HCEC 1CT (cell line): ENCODE data around the gene TNIK.
"Not testable (repeated sequence)": the region's sequence is repeated elsewhere in the genome, so short reads cannot be mapped to it uniquely, and the experiment has no call there.

ENCODE experiments used
- DNase-seq: peaks from one replicate; pipeline ENCODE4 v3.0.0-alpha.2; 2017

The TNIK gene

GRCh38 chr3:171155122-171155700, 305.0 kb downstream of the TNIK start:
- DNase-seq, result no peak

GRCh38 chr3:171150945-171151344, 309.3 kb downstream of the TNIK start:
- no peak for DNase-seq

DNA sequence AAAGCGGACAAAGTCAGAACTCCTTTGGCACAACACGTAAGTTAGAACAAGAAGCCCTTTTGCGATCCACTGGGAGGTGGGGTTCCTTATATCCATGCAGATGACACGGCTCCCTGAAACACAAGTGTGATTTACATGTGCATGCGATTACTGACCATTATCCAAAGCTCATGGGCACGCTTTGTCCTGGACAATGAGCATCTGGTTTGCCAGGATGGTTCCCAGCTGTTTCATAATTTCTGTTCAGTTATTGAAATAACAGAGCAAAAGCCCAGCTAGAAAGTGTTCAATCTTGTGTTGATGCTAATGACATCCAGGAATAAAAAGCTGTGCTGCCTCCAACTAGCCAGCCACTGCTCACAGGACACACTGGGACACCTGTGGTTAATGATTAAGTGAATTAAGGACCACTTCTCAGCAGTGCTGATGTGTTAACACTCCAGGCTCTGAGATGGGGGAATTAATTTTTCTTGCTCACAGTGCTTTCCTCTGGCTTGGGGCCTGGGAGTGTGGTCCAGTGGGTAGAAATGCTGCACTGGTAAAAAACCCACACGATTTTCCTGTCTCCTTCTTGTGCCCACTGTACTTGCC, 310.6 kb downstream of the TNIK start:
- DNase-seq, result no peak

GRCh38 chr3:171145798-171146197, 314.4 kb downstream of the TNIK start:
- no peak for DNase-seq

DNA sequence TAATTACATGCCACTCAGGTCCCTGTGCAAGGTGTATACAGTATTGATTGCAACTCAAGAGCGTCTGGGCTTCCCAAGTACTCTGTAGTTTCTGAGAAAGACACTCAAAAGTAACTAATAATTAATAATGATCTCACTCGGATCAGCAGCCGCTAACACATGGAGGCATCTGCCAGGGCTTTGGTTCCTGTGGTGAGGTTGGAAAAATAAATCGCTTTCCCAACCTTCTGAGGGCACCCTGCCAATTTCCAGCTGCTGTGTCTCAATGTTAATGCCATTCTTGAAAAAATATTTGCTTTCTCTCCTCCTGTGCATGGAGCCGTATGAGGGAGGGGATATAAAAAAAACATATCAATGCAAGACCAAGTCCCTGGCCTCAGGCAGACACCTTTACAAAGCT, 317.2 kb downstream of the TNIK start:
- no peak for DNase-seq

DNA sequence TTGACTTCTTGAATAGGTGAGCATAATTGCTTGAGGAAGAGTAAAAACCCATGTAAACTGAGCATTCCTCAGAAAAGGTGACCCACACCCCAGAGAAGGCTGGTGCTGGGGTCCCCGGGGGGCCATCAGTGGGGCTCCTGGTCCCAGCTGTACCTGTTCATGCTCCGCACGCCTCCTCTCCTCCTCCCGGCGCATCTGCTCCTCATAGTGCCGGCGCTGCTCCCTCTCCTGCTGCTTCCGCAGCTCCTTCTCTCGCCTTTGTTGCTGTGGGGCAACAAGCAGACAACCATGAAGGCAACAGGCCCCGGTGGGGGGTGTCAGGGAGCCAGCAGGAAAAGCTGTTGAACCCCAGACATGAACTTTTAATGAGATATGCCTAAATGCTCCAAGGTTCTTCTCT, 320.0 kb downstream of the TNIK start:
- no peak for DNase-seq

DNA sequence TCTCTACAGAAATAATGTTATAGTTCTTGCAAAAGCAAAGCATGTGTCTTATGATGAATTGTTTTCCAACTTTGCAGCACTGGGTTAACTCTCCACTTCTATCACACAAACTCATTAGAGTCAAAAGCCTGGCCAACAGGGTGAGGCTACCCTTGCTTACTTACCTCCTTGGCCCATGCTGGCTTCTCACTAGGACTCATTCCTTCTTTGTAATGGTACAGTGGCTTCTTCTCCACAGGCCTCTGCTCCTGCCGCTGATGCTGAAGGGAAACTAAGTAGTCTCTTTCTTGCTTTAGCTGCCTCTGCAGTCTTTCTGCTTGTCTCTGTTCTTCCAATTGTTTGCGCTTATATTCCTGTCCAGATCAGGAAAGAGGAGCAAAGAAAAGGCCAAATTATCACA, 322.2 kb downstream of the TNIK start:
- no peak for DNase-seq

DNA sequence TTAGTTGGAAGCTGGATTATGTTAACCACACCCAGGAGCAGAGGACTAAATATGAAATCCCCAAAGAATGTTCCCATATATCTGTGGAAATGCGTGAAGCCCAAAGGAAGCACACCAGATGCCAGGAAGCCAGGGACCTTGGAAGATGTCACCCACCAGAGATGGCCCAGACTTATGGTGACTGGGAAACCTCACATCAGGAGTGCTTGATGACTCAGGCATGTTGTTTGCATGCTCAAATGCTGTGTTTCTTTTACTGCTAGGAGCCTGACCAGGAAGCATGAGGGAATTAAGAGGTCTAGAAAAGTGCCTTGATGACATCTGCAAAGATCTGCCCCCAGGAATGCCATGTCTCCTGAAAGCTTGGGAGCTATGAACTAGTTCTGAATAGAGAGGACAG, 324.7 kb downstream of the TNIK start:
- peak; percentile 45 for DNase-seq

DNA sequence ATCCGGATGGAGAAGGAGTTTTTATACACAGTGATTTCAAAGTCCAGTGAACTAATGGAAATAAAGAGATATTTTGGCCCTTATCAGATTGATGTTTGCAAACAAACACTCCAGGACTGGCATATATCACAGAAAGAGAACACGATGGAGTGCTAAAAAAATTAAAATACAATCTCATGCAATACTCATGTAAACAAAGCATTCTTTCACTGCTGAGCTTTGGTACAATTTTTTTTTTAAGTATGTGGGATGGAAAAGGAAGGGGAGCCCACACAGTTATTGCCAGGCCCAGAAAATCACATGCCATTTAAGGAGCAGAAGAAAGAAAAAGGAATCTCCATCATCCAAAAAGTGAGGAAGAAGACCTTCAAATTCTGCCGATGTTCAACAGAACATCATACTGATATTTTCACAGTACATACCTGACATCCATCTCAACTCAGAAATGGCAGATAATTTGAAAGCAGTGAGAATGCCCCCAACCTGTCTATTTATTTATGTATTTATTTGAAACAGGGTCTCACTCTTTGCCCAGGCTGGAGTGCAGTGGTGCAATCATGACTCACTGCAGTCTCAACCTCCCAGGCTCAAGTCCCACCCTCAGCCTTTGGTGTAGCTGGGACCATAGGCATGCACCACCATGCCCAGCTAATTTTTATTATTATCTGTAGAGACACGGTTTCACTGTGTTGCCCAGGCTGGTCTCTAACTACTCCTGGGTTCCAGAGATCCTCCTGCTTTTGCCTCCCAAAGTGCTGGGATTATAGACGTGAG, 326.2 kb downstream of the TNIK start:
- peak; percentile 17 for DNase-seq

DNA sequence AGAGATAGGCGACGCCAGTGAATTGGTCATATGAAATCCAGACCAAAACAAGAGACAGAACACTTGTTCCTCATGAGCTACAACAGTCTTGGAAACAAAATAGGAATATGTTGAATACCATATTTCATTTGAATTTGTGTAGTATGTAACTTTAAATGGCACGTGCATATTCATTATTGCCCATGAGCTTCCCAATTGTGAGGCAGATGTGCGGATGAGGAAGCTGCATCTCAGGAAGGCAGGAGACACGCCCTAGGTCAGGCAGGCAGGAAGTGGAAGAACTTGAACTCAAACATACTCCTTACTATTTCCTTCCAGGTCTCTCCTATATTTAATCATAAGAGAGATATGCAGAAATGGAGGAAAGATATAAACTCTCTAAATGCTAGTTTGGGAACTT, 326.9 kb downstream of the TNIK start:
- DNase-seq, result peak; percentile 18

GRCh38 chr3:171132873-171133272, 327.3 kb downstream of the TNIK start:
- DNase-seq, result peak; percentile 94

DNA sequence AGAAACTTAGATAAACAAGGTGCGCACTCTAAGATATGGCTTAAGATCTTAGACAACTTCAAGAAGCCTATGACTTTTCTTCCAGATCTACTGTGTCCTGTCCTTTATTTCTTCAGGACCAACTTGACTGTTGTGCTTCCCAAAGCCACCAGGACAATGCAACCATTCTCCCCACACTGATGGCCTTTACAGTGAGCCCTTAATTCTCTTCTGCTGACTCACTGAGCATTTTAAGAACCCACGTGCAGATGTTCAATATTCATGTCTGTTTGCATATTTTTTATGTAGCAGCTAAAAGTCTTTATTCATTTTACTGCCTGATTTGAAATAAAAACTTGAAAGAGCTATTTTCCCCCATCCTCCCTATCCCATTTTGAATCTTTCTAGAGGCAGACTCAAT, 330.4 kb downstream of the TNIK start:
- DNase-seq, result peak; percentile 73

- DNase-seq, result no peak
Measured at GRCh38 chr3:171127611-171128010, 332.6 kb downstream of the TNIK start.

DNA sequence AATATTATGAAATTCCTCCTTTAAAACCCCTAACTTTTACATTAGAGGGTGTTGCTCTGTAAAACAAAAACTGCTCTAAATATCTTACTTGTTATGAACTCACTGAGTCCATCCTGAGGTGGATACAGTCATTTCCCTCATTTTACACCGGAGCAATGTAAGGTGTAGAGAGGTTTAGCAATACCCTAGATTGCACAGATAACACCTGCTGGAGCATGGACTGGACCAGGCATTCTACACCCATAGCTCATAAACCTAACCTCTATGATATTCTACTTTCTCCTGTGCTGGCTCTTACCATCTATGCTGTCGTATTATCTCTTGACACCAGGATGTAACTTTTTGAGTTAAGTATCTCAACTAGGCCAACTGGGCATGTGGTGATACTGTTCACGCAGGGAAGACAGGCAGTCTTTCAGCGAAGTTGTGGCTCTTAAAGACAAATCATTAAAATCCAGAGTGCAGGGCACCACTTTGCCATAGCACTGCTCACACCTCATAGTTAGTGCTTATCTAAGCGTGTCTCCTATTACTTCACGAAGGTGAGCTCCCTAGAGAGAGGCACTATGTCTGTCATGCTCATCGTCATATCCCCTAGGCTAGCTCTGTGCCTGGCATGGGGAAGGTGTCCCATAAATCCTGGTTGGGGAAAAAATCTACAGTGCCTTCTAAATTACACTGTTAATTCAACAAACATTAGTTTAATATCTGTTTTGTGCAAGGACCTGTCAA, 333.6 kb downstream of the TNIK start:
- no peak for DNase-seq

DNA sequence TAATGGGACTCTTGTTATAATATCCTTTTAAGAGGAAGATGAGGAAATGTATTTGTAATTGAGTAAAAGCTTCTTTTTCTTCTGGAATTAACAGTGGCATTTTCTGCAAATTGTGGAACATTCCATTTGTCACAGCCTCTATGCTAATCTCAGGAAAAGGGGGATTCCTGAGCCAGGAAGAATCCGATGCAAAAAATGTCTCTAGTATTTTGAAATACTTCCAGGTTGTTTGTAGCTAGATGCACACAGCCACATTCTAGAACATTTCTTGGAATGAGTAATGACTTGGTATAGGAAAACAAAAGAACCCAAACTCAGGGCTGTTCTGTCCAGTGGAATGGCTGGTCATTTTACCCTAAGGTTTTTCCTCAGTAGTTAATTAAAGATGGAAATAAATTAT, 335.2 kb downstream of the TNIK start:
- no peak for DNase-seq

- no peak for DNase-seq
Measured at GRCh38 chr3:171123915-171124314, 336.3 kb downstream of the TNIK start.

DNA sequence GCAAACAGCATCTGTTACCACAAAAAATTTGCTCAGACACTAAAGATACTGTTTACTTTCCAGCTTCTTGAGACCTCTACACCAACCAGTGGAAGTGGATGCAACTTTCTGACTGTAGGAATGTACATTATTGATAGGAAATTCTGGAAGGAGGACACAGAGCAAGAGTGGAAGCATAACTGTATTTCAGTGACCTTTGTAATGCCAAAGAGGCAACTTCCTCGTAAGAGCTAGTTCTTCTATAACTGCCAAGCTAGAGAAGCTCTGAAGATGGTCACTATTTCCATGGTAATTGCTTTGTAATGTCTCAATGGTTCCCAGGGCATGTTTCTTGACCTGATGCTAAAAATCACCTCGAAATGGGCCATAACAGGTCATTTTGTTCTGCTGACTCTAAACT, 337.3 kb downstream of the TNIK start:
- no peak for DNase-seq

DNA sequence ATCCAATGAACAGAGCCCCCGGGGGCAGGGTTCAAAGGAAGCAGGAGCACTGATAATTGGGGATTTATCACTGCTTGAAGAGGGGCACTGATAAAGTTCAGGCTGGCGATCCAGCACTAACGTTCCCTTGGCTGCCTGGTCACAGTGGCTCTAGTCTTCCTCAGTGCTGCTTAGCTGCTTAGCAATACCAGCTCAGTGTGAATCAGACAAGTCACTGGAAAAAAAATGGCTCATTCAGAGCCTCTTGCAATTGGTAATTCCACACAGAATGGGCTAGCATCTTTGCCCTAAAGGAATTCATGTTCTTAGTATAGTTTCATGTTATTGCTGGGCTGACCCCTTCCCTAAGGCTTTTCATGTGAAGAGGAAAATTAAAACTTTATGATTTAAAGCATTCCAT, 338.0 kb downstream of the TNIK start:
- DNase-seq, result no peak

DNA sequence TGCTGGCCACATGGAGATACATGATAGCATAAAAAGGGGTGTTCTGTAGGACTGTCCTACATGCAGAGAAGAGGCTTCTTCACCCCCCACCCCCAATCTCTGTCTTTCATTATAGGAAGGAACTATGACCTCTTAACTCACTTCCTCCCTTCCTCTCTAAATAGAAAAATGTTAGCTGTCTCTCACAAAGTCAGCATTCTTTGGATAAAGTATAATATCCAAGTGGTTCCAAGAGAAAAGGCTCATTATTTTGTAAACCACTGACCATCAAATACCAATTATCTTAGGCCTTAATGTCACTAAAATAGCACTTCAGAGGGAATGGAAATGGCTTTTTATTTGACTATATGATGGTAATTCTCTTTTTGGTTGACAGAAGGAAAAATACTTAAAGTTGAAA, 338.4 kb downstream of the TNIK start:
- DNase-seq, result no peak

DNA sequence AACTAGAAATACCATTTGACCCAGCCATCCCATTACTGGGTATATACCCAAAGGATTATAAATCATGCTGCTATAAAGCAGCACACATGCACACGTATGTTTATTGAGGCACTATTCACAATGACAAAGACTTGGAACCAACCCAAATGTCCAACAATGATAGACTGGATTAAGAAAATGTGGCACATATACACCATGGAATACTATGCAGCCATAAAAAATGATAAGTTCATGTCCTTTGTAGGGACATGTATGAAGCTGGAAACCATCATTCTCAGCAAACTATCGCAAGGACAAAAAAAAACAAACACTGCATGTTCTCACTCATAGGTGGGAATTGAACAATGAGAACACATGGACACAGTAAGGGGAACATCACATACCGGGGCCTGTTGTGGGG, 340.8 kb downstream of the TNIK start:
- DNase-seq, result not testable (repeated sequence)

- not testable (repeated sequence) for DNase-seq
Measured at GRCh38 chr3:171118993-171119392, 341.2 kb downstream of the TNIK start.

DNA sequence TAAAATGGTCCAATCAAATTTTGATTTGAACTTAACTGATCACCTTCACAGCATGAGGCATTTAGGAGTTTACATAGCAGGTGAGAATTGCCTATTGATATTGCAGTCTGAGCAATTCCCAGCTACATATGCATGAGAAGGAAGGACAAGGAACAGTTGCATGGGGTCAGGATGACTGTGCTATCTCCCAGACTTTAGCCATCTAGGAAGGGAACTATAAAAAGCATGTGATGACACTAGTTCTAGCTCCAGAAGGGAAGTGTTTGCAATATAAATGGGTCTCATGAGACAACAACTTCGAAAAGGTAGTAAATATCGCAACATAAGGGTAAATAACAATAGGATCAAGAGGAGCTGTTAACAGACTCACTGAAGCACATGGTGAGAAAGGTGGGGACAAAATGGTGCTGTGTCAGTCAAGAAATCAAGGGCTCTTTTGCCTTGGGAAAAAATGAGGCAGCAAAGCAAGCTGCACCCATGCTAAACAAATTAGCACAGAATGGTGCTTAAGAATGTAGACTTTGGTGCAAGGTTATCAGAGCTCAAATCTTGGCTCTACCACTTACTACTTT, 343.3 kb downstream of the TNIK start:
- DNase-seq, result no peak

DNA sequence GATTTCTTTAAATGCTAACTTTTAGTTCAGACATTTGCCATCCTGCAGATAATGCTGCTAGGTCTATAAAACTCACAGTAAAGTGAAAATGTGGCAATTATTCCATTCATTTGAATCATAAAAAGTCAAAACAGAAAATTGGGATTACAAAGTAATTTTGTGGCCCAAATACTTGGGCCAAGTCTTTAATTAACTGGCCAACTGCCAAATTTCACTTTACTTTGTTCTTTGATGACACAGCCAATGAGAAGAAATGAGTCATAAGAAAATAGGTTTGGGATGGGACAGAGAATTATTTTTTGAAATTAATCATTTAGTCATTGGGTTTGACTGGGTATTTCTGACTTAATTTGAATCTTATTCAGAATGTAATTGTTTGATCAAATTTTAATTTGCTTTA, 343.8 kb downstream of the TNIK start:
- peak; percentile 24 for DNase-seq
